K562 (cell line): ENCODE results near the gene MED12. TPM values are rescaled to one million over a fixed set of nuclear protein-coding genes. Genes with fewer than 3 reads are reported as not detected.

Source experiments
- GTF2E2 ChIP-seq: fragments of 200-800 bp; sonication (Bioruptor generic); IDR thresholded peaks from 2 replicates; pipeline ENCODE4 v1.6.1; 2016; ENCODE audit warnings: missing genetic modification characterization, missing compliant biosample characterization
- LEF1 ChIP-seq: fragments of 450-650 bp; IDR thresholded peaks from 2 replicates; pipeline ENCODE4 v1.6.1; 2016; ENCODE audit warnings: mild to moderate bottlenecking
- MAFF ChIP-seq: IDR thresholded peaks from 2 replicates; pipeline ENCODE4 v1.6.1; 2012; ENCODE audit warnings: low read length, improper control_type of control experiment
- MCM7 ChIP-seq, 2 experiments: fragments of 450-650 bp; IDR thresholded peaks; 2 replicates each; pipeline ENCODE4 v1.6.1; 2016 to 2018
- MEIS2 ChIP-seq: fragments of 450-650 bp; IDR thresholded peaks from 2 replicates; pipeline ENCODE4 v1.6.1; 2014; ENCODE audit warnings: mild to moderate bottlenecking; ENCODE audit not compliant: partially characterized antibody
- NCOR1 ChIP-seq: fragments of 450-650 bp; IDR thresholded peaks from 2 replicates; pipeline ENCODE4 v1.6.1; 2016; ENCODE audit warnings: mild to moderate bottlenecking, moderate library complexity
- NELFE ChIP-seq: IDR thresholded peaks from 2 replicates; pipeline ENCODE4 v1.6.1; 2011; ENCODE audit warnings: mild to moderate bottlenecking; ENCODE audit not compliant: insufficient read depth, insufficient read length
- POLR3G ChIP-seq: IDR thresholded peaks from 2 replicates; pipeline ENCODE4 v1.6.1; 2011; ENCODE audit not compliant: insufficient read length, insufficient replicate concordance; ENCODE audit errors: extremely low read depth
- PTTG1 ChIP-seq: fragments of 450-650 bp; IDR thresholded peaks from 2 replicates; pipeline ENCODE4 v1.6.1; 2016; ENCODE audit warnings: low read depth, mild to moderate bottlenecking, missing genetic modification characterization, missing compliant biosample characterization
- SMARCB1 ChIP-seq: IDR thresholded peaks from 2 replicates; pipeline ENCODE4 v1.6.1; 2011; ENCODE audit warnings: improper control_type of control experiment, low read depth; ENCODE audit not compliant: insufficient read length
- ZFP36 ChIP-seq: fragments of 150-350 bp; IDR thresholded peaks from 2 replicates; pipeline ENCODE4 v1.6.1; 2018; ENCODE audit warnings: low read length, low read depth; ENCODE audit not compliant: partially characterized antibody
- ZNF274 ChIP-seq: IDR thresholded peaks from 2 replicates; pipeline ENCODE4 v1.6.1; 2011; ENCODE audit warnings: low read depth, mild to moderate bottlenecking, low read length, moderate library complexity, borderline replicate concordance
- ZNF3 ChIP-seq: fragments of 250-450 bp; sonication (Bioruptor Pico); IDR thresholded peaks from 2 replicates; pipeline ENCODE4 v1.5.0; 2021; ENCODE audit warnings: mild to moderate bottlenecking, moderate library complexity
- ZNF347 ChIP-seq: fragments of 450-650 bp; formaldehyde crosslinking; IDR thresholded peaks from 2 replicates; pipeline ENCODE4 v1.4.0; 2020; ENCODE audit warnings: low read depth, mild to moderate bottlenecking, moderate library complexity
- ZNF644 ChIP-seq: fragments of 200-800 bp; sonication (Bioruptor generic); IDR thresholded peaks from 2 replicates; pipeline ENCODE4 v1.6.1; 2016; ENCODE audit warnings: low read depth, missing genetic modification characterization, missing compliant biosample characterization
- ZNF696 ChIP-seq: fragments of 250-450 bp; sonication (Bioruptor Pico); conservative IDR thresholded peaks from 2 replicates; pipeline ENCODE4 v1.4.0; 2020; ENCODE audit warnings: mild to moderate bottlenecking, moderate library complexity
- ZNF778 ChIP-seq: fragments of 450-650 bp; formaldehyde crosslinking; IDR thresholded peaks from 2 replicates; pipeline ENCODE4 v1.4.0; 2020; ENCODE audit warnings: mild to moderate bottlenecking, moderate library complexity
- polyA plus RNA-seq, 8 experiments: library from polyadenylated mRNA; depleted of rRNA in 4 of 8; stranded (reverse) in 5 of 8; unstranded in 3 of 8; fragments of >200 nt; fragmentation: Nextera tagmentation in 2 of 8; fragmentation: Illumina TruSeq in 1 of 8; extraction: Ambion mirVana in 2 of 8; extraction: Trizol in 1 of 8; gene quantifications; 2 replicates each; pipeline versions ENCODE4 v1.2.1 to v1.2.3, GENCODE V29; 2011 to 2014; ENCODE audit warnings: inconsistent platforms in 1 of 8, missing spikeins in 1 of 8
- total RNA-seq, 7 experiments: library from RNA; depleted of rRNA in 6 of 7; stranded (reverse); fragments of >200 nt in 6 of 7; fragmentation: Illumina TruSeq in 2 of 7; extraction: Trizol in 2 of 7; gene quantifications; 2 replicates each; pipeline versions ENCODE4 v1.2.1 to v1.2.3, GENCODE V29; 2011 to 2021; ENCODE audit warnings: low replicate concordance in 1 of 7
- TF ChIP-seq, protein P1 (sequence below): sonication (generic); formaldehyde crosslinking; IDR thresholded peaks from 2 replicates; pipeline ENCODE4 v1.8.1; 2022; ENCODE audit warnings: missing genetic modification reagents
- TF ChIP-seq, protein P2 (sequence below): fragments of 250-450 bp; sonication (Bioruptor Pico); IDR thresholded peaks from 2 replicates; pipeline ENCODE4 v1.5.0; 2021; ENCODE audit warnings: mild to moderate bottlenecking, borderline replicate concordance
- TF ChIP-seq, protein P3 (sequence below): fragments of 200-400 bp; formaldehyde crosslinking; IDR thresholded peaks from 2 replicates; pipeline ENCODE4 v1.6.1; 2017; ENCODE audit warnings: mild to moderate bottlenecking, low read depth, low read length, moderate library complexity
- TF ChIP-seq, protein P4 (sequence below), 3 experiments: IDR thresholded peaks in 2 of 3; conservative IDR thresholded peaks in 1 of 3; 2 replicates each; pipeline ENCODE4 v1.5.1; 2011 to 2012; ENCODE audit warnings: low read length in 3 of 3, mild to moderate bottlenecking in 3 of 3, control low read depth in 2 of 3, improper control_type of control experiment in 1 of 3, inconsistent platforms in 1 of 3, low read depth in 1 of 3, mixed read lengths in 1 of 3, moderate library complexity in 1 of 3; ENCODE audit not compliant: insufficient read depth in 2 of 3

The MED12 gene
- total and polyA plus RNA-seq, 9 of the 15 experiments (the other 6 are each of a cell fraction or from before 2014, with no cell fraction given) = 1.6 to 49.7 (median 8.6) TPM

DNA sequence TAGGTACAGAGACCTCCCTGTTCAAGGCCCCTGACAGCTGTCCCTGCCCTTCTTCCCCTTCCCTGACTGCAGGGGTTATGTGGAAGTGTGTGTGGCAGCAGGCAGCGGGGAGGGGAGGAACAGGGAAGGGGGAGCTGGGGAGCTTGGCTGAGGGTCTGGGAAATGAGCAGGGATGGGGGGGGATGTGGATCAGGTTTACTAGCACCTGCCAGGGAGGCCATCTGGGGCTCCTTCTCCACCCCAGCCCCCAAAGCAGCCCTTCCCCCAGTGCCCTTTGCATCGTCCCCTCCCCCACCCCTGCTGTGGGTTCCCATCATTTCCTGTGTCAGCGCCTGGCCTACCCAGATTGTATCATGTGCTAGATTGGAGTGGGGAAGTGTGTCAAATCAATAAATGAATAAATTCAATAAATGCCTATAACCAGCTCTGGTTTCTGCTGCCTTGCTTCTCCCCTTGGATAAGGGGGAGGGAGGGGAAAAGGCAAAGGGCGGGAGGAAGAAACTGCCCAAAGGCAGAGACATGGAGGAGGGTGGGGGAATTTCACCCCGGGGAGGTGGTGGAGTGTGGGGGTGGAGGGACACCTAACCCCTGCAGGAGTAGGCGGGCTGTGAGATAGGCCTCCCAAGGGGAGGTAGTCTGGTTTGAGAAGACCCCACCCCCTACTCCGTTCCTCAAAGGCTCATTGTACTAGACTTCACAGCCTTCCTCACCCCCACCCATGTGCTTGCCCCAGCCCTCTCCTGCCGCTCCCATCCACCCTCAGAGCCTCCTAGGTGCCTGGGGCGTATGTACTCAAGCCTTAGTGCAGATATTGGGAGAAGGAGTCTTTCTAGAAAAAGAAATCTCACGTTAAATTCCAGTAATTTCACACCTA lies 15.0 kb upstream of the MED12 start (continued):
- TF ChIP-seq POLR3G (no peak), GTF2E2 (no peak), MAFF (no peak), MEIS2 (no peak), SMARCB1 (no peak), MCM7 (IDR thresholded peaks at IDR 0.05) (no peak), ZNF274 (no peak), ZNF3 (no peak), NELFE (no peak), ZNF347 (CRISPR knock-in tag) (no peak), ZFP36 (no peak), ZNF644 (tag) (peak; percentile 32; the same call in 1 of the 2 replicates), LEF1 (peak; percentile 93), ZNF778 (CRISPR knock-in tag) (no peak), ZNF696 (CRISPR knock-in tag) (no peak), PTTG1 (tag) (no peak), NCOR1 (peak; percentile 64)
- TF ChIP-seq, protein P1, sequence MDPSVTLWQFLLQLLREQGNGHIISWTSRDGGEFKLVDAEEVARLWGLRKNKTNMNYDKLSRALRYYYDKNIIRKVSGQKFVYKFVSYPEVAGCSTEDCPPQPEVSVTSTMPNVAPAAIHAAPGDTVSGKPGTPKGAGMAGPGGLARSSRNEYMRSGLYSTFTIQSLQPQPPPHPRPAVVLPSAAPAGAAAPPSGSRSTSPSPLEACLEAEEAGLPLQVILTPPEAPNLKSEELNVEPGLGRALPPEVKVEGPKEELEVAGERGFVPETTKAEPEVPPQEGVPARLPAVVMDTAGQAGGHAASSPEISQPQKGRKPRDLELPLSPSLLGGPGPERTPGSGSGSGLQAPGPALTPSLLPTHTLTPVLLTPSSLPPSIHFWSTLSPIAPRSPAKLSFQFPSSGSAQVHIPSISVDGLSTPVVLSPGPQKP (CRISPR knock-in tag) = no peak
- TF ChIP-seq, protein P2, sequence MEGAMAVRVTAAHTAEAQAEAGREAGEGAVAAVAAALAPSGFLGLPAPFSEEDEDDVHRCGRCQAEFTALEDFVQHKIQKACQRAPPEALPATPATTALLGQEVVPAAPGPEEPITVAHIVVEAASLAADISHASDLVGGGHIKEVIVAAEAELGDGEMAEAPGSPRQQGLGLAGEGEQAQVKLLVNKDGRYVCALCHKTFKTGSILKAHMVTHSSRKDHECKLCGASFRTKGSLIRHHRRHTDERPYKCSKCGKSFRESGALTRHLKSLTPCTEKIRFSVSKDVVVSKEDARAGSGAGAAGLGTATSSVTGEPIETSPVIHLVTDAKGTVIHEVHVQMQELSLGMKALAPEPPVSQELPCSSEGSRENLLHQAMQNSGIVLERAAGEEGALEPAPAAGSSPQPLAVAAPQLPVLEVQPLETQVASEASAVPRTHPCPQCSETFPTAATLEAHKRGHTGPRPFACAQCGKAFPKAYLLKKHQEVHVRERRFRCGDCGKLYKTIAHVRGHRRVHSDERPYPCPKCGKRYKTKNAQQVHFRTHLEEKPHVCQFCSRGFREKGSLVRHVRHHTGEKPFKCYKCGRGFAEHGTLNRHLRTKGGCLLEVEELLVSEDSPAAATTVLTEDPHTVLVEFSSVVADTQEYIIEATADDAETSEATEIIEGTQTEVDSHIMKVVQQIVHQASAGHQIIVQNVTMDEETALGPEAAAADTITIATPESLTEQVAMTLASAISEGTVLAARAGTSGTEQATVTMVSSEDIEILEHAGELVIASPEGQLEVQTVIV = no peak
- TF ChIP-seq, protein P3, sequence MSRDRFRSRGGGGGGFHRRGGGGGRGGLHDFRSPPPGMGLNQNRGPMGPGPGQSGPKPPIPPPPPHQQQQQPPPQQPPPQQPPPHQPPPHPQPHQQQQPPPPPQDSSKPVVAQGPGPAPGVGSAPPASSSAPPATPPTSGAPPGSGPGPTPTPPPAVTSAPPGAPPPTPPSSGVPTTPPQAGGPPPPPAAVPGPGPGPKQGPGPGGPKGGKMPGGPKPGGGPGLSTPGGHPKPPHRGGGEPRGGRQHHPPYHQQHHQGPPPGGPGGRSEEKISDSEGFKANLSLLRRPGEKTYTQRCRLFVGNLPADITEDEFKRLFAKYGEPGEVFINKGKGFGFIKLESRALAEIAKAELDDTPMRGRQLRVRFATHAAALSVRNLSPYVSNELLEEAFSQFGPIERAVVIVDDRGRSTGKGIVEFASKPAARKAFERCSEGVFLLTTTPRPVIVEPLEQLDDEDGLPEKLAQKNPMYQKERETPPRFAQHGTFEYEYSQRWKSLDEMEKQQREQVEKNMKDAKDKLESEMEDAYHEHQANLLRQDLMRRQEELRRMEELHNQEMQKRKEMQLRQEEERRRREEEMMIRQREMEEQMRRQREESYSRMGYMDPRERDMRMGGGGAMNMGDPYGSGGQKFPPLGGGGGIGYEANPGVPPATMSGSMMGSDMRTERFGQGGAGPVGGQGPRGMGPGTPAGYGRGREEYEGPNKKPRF = no peak
- TF ChIP-seq, protein P4, sequence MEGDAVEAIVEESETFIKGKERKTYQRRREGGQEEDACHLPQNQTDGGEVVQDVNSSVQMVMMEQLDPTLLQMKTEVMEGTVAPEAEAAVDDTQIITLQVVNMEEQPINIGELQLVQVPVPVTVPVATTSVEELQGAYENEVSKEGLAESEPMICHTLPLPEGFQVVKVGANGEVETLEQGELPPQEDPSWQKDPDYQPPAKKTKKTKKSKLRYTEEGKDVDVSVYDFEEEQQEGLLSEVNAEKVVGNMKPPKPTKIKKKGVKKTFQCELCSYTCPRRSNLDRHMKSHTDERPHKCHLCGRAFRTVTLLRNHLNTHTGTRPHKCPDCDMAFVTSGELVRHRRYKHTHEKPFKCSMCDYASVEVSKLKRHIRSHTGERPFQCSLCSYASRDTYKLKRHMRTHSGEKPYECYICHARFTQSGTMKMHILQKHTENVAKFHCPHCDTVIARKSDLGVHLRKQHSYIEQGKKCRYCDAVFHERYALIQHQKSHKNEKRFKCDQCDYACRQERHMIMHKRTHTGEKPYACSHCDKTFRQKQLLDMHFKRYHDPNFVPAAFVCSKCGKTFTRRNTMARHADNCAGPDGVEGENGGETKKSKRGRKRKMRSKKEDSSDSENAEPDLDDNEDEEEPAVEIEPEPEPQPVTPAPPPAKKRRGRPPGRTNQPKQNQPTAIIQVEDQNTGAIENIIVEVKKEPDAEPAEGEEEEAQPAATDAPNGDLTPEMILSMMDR (IDR thresholded peaks at IDR 0.05 in 2 of 3, conservative IDR thresholded peaks at IDR 0.05 in 1 of 3; ENCODE audit: insufficient read depth in 2 of 3, low read depth in 1 of 3, low read length in 3 of 3) = no peak
